HUES48 (cell line): Measurements from ENCODE around the gene NKD1.

Source experiments
- H3K27ac ChIP-seq: one replicate; pipeline ENCODE4 v1.7.0; 2013; ENCODE audit warnings: low read depth, low read length, inconsistent platforms
- H3K27me3 ChIP-seq: 2 replicates; pipeline ENCODE4 v1.6.1; 2013; ENCODE audit warnings: mild to moderate bottlenecking, low read length; ENCODE audit not compliant: control insufficient read depth, insufficient read depth
- H3K36me3 ChIP-seq: 2 replicates; pipeline ENCODE4 v1.6.1; 2013; ENCODE audit warnings: low read length; ENCODE audit not compliant: control insufficient read depth, insufficient read depth
- H3K4me1 ChIP-seq: 2 replicates; pipeline ENCODE4 v1.6.1; 2013; ENCODE audit warnings: mild to moderate bottlenecking, low read length; ENCODE audit not compliant: control insufficient read depth, insufficient read depth
- H3K4me3 ChIP-seq: 2 replicates; pipeline ENCODE4 v1.5.1; 2013; ENCODE audit warnings: mild to moderate bottlenecking, low read depth, low read length
- H3K9ac ChIP-seq: 2 replicates; pipeline ENCODE4 v1.6.1; 2013; ENCODE audit warnings: mild to moderate bottlenecking, low read depth, low read length, moderate library complexity
- H3K9me3 ChIP-seq: 2 replicates; pipeline ENCODE4 v1.6.1; 2013; ENCODE audit warnings: low read length; ENCODE audit not compliant: control insufficient read depth, insufficient read depth

Gene NKD1

GRCh38 chr16:50505714-50506542 lies 42.3 kb upstream of the NKD1 start:
- no peak overlapping the region for H3K4me3 ChIP-seq
- no peaks in the 10 kb centered on the region for H3K9me3 ChIP-seq
- no peak overlapping the region for H3K9ac ChIP-seq
- no peaks in the 10 kb centered on the region for H3K27me3 ChIP-seq
- peaks cover 9% of the 10 kb centered on the region for H3K4me1 ChIP-seq
- peak overlapping the region; percentile 46 for H3K27ac ChIP-seq
- H3K36me3 ChIP-seq, result no peaks in the 10 kb centered on the region

DNA sequence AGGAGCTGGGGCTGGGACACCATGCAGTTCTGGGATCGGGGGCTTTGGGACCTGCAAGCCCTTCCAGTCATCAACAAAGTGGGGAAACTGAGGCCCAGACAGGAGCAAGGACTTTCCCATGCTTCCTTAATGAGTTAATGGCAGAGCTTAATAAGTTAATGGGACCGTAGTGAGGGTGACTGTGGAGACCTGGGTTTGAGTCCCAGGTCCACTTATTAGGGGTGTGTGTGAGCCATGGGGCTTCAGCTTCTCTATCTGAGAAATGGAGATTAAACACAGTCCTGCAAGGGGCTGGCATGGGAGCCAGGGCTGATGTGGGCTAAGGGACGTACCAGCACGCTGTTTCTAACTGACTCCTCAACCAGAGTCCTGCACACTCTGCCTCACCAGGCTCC lies 41.7 kb upstream of the NKD1 start:
- Histone ChIP-seq H3K27ac (no peak overlapping the region), H3K27me3 (no peaks in the 10 kb centered on the region), H3K4me3 (no peak overlapping the region), H3K9ac (no peak overlapping the region), H3K9me3 (no peaks in the 10 kb centered on the region), H3K4me1 (peaks cover 9% of the 10 kb centered on the region), H3K36me3 (no peaks in the 10 kb centered on the region)

DNA sequence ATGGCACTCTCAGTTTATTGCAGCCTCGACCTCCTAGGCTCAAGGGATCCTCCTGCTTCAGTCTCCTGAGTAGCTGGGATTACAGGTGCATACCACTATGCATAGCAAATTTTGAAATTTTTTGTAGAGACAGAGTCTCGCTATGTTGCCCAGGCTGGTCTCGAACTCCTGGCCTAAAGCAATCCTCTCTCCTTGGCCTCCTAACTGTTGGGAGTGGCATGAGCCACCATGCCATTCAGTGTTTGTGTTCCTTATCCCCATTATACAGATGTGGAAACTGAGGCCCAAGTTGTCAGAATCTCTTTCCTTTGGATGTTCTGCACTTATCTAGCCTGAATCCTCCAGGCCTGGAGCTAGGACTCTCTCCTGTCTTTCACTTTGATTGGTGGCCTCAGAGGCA lies 40.8 kb upstream of the NKD1 start:
- H3K27me3 ChIP-seq, result no peaks in the 10 kb centered on the region
- no peak overlapping the region for H3K9ac ChIP-seq
- no peaks in the 10 kb centered on the region for H3K9me3 ChIP-seq
- no peaks in the 10 kb centered on the region for H3K36me3 ChIP-seq
- H3K27ac ChIP-seq, result no peak overlapping the region
- peaks cover 9% of the 10 kb centered on the region for H3K4me1 ChIP-seq
- no peak overlapping the region for H3K4me3 ChIP-seq

DNA sequence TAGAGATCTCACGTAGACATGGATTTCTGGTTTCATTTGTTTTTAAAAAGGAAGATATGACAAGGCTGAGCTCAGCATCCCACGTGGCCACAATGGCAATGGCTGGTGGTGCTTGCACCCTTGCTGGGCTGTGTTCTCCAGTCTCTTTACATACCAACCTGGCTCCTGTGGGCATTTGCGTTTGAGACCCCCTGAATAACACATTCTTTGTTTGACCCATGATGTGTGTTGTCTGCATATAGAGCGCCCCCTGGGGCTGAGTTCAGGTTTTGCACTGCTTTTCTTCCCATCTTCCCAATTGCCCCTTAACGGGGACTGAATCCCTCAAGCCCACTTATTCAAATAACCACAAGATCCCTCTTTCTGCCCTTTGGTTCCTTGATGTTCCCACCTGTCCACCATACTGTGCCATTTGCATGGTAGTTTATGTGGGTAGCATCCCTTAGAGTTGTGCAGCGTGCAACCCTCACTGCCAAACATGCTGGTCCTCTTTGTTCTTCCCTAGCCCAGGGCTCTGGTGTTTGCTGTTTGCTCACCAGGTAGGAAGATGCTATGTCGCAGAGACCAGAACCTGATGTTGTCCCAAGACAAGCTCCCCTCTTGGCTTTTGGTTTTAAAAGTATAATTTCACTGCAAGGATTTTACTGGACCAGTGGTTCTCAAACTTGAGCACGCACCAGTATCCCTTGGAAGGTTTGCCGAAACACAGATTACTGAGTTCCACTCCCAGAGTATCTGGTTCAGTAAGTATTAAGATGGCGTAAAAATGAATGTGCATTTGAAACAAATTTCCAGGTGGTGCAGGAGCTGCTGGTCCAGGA lies 38.5 kb upstream of the NKD1 start:
- Histone ChIP-seq H3K27ac (no peak overlapping the region), H3K36me3 (no peaks in the 10 kb centered on the region), H3K27me3 (no peaks in the 10 kb centered on the region), H3K4me1 (peaks cover 9% of the 10 kb centered on the region), H3K9ac (no peak overlapping the region), H3K4me3 (no peak overlapping the region), H3K9me3 (no peaks in the 10 kb centered on the region)

- no peak overlapping the region for H3K4me3 ChIP-seq
- H3K27ac ChIP-seq, result no peak overlapping the region
- no peaks in the 10 kb centered on the region for H3K36me3 ChIP-seq
- no peaks in the 10 kb centered on the region for H3K27me3 ChIP-seq
- peaks cover 13% of the 10 kb centered on the region; the same call in 1 of the 2 replicates for H3K9me3 ChIP-seq
- H3K9ac ChIP-seq, result no peak overlapping the region
- no peaks in the 10 kb centered on the region for H3K4me1 ChIP-seq
These were observed 33.0 kb upstream of the NKD1 start for GRCh38 chr16:50515218-50515617.

DNA sequence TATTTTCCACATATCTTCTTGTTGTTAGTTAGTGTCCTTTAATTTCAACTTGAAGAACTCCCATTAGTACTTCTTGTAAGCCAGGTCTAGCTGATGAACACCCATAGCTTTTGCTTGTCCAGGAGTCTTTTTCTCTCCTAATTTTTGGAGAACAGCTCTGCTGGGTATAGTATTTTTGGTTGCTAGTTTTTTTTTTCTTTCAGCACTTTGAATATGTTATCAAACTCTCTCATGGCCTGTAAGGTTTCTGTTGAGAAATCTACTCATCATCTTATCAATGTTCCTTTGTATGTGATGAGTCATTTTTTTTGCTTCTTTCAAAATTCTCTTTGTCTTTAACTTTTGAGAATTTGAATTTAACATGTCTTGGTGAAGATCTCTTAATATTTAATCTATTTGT lies 31.8 kb upstream of the NKD1 start:
- Histone ChIP-seq H3K9me3 (peaks cover 13% of the 10 kb centered on the region; the same call in 1 of the 2 replicates), H3K36me3 (no peaks in the 10 kb centered on the region), H3K27ac (no peak overlapping the region), H3K4me3 (no peak overlapping the region), H3K27me3 (no peaks in the 10 kb centered on the region), H3K9ac (no peak overlapping the region), H3K4me1 (no peaks in the 10 kb centered on the region)

DNA sequence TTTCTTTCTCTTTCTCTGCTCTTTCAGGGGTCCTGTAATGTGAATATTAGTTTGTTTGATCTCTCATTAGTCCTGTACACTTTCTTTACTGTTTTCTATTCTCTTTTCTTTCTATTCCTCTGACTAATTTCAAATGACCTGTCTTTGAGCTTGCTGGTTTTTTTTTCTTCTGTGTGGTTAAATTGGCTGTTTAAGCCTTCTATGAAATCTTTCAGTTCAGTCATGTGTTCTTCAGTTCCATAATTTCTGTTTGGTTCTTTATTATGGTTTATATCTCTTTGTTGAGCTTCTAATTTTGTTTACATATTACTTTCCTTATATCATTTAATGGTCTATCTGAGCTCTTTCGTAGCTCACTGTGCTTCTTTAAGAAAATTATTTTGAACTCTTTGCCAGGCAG lies 31.3 kb upstream of the NKD1 start:
- no peak overlapping the region for H3K4me3 ChIP-seq
- no peak overlapping the region for H3K27ac ChIP-seq

DNA sequence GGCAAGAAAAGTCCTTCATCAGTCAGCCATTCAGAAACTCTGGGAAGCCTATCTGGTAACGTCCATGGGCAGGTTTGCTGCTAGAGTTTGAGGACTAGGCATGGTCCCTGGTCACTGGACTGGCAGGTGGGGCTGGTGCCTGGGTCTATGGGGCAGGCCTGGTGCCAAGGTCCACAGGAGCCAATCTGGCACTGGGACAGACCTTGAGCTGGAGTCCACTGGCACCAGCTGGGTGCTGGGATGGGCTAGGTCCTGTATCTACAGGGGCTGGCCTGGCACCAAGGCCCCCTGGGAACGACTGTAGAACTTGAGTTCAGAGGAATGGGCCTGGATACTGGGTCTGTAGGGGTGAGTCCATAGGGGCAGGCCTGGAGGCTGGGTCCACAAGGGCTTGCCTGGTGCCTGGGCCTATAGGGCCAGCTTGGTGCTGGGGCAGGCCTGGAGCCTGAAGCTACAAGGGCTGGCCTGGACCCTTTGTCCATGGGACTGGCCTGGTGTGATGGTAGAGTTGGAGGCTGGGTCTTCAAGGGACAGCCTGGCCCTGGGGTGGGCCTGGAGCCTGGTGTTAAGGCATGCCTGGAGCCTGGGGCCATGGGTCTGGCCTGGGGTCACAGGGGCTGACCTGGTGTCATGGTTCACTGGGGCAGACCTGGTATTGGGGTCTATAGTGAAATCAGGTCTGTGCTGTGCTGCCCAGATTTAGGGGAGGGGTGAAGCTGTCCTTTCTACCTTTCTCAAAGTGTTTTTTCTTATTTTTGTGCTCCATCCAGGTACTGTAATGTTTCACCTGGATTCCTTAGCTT lies 30.5 kb upstream of the NKD1 start:
- Histone ChIP-seq H3K27me3 (no peaks in the 10 kb centered on the region), H3K4me3 (no peak overlapping the region), H3K36me3 (no peaks in the 10 kb centered on the region), H3K27ac (no peak overlapping the region), H3K9me3 (peaks cover 13% of the 10 kb centered on the region; the same call in 1 of the 2 replicates), H3K4me1 (no peaks in the 10 kb centered on the region), H3K9ac (no peak overlapping the region)

More for the DNA sequence above, 31.3 kb upstream of the NKD1 start:
- Histone ChIP-seq H3K36me3 (no peaks in the 10 kb centered on the region), H3K27me3 (no peaks in the 10 kb centered on the region), H3K4me1 (no peaks in the 10 kb centered on the region), H3K9me3 (peaks cover 13% of the 10 kb centered on the region; the same call in 1 of the 2 replicates), H3K9ac (no peak overlapping the region)

GRCh38 chr16:50519001-50519400 lies 29.2 kb upstream of the NKD1 start:
- no peak overlapping the region for H3K4me3 ChIP-seq
- H3K4me1 ChIP-seq, result no peaks in the 10 kb centered on the region
- peaks cover 13% of the 10 kb centered on the region; the same call in 1 of the 2 replicates for H3K9me3 ChIP-seq
- no peak overlapping the region for H3K27ac ChIP-seq
- H3K9ac ChIP-seq, result no peak overlapping the region
- H3K36me3 ChIP-seq, result no peaks in the 10 kb centered on the region
- H3K27me3 ChIP-seq, result no peaks in the 10 kb centered on the region

DNA sequence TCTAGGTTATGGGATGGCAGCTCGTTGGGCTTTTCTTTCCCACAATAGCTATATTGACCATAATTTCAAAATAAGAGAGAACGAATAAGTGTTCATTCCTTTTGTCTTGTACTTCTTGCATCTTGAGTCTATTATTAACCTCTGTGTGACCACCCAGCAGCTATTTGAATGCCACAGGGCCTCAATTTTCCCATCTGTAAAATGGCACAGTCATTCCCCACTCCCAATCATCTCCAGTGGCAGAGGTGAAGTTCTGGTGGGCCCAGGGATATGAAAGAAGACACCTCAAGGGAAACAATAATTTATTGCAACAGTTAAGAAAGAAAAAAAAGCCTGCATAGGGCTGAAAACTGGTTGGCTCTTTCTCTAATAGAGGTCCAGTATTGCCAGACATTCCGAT lies 28.6 kb upstream of the NKD1 start:
- no peak overlapping the region for H3K9ac ChIP-seq
- peaks cover 13% of the 10 kb centered on the region; the same call in 1 of the 2 replicates for H3K9me3 ChIP-seq
- no peaks in the 10 kb centered on the region for H3K4me1 ChIP-seq
- no peaks in the 10 kb centered on the region for H3K27me3 ChIP-seq
- no peak overlapping the region for H3K27ac ChIP-seq
- no peak overlapping the region for H3K4me3 ChIP-seq
- H3K36me3 ChIP-seq, result no peaks in the 10 kb centered on the region
